A549 (cell line): Measurements from ENCODE around the gene LRRC72. TPM values are rescaled to one million over a fixed set of nuclear protein-coding genes. Genes with fewer than 3 reads are reported as not detected.

ENCODE experiments used
- ATAC-seq, 2 experiments: fragments of 200-7000 bp in 1 of 2; fragments of >200 bp in 1 of 2; cut with Nextera tagmentation in 1 of 2; cut with Tn5 transposase in 1 of 2; 3 replicates each; pipeline versions ENCODE4 v1.8.0 to v1.9.1; 2018 to 2020; ENCODE audit warnings: mild to moderate bottlenecking in 1 of 2, moderate library complexity in 1 of 2
- CTCF ChIA-PET: fragments of 300-600 bp; sonication (Branson Sonifier 250); formaldehyde crosslinking; extraction: SDS; loops from one replicate; lab custom pipeline; 2021; ENCODE audit warnings: antibody characterized with exemption, inconsistent platforms; lab: Yijun Ruan, JAX
- POLR2A ChIA-PET: fragments of 350-600 bp; formaldehyde crosslinking; extraction: SDS; loops from one replicate; lab custom pipeline; 2021; ENCODE audit warnings: antibody characterized with exemption, inconsistent platforms; lab: Yijun Ruan, JAX
- DNase-seq, 2 experiments: peaks; one replicate each; pipeline versions ENCODE4 v3.0.0 to v3.0.0-alpha.2; 2011 to 2016; ENCODE audit warnings: low read depth in 1 of 2, low spot score in 1 of 2
- FAIRE-seq: peaks from 2 replicates; lab custom pipeline; 2011; peaks lifted over from hg19 to GRCh38; lab: Jason Lieb, UNC
- H3K27ac ChIP-seq, 2 experiments: fragments of >200 bp; sonication (Bioruptor Twin); formaldehyde crosslinking; 3 replicates each; pipeline ENCODE4 v1.5.1; 2016 to 2017
- H3K4me1 ChIP-seq: fragments of >200 bp; sonication (Bioruptor Twin); formaldehyde crosslinking; 3 replicates; pipeline ENCODE4 v1.6.1; 2016
- H3K4me2 ChIP-seq: fragments of >200 bp; sonication (Bioruptor Twin); formaldehyde crosslinking; 3 replicates; pipeline ENCODE4 v1.6.1; 2016
- H3K4me3 ChIP-seq: fragments of >200 bp; sonication (Bioruptor Twin); formaldehyde crosslinking; 3 replicates; pipeline ENCODE4 v1.5.1; 2016
- H3K9me3 ChIP-seq: fragments of >200 bp; sonication (Bioruptor Twin); formaldehyde crosslinking; 3 replicates; pipeline ENCODE4 v1.6.1; 2016
- CEBPB ChIP-seq, 2 experiments: fragments of >200 bp in 1 of 2; sonication (Bioruptor Twin) in 1 of 2; formaldehyde crosslinking in 1 of 2; IDR thresholded peaks; 2 replicates each; pipeline ENCODE4 v1.6.1; 2012 to 2016
- CHD4 ChIP-seq: fragments of 200-600 bp; sonication (generic); IDR thresholded peaks from 2 replicates; pipeline ENCODE4 v1.6.1; 2016; ENCODE audit warnings: antibody characterized with exemption, mild to moderate bottlenecking, borderline replicate concordance
- CTCF ChIP-seq: fragments of >200 bp; sonication (Bioruptor Twin); formaldehyde crosslinking; IDR thresholded peaks from 3 replicates; pipeline ENCODE4 v1.5.1; 2016
- EHMT2 ChIP-seq: fragments of 200-600 bp; sonication (generic); IDR thresholded peaks from 2 replicates; pipeline ENCODE4 v1.6.1; 2016; ENCODE audit warnings: antibody characterized with exemption, low read depth, mild to moderate bottlenecking, moderate library complexity
- ESRRA ChIP-seq: fragments of 150-350 bp; IDR thresholded peaks from 2 replicates; pipeline ENCODE4 v1.6.1; 2014; ENCODE audit warnings: mild to moderate bottlenecking, low read length, borderline replicate concordance
- FOSL2 ChIP-seq, 2 experiments: fragments of 450-650 bp in 1 of 2; fragments of >200 bp in 1 of 2; sonication (Bioruptor Twin) in 1 of 2; formaldehyde crosslinking; IDR thresholded peaks; 2 replicates each; pipeline versions ENCODE4 v1.5.0 to v1.6.1; 2016 to 2020; ENCODE audit warnings: mild to moderate bottlenecking in 1 of 2, moderate library complexity in 1 of 2
- FOXS1 ChIP-seq: fragments of 250-450 bp; sonication (Bioruptor Pico); IDR thresholded peaks from 2 replicates; pipeline ENCODE4 v1.5.0; 2020; ENCODE audit warnings: mild to moderate bottlenecking, moderate library complexity
- HES2 ChIP-seq: fragments of >200 bp; sonication (Bioruptor Twin); formaldehyde crosslinking; IDR thresholded peaks from 2 replicates; pipeline ENCODE4 v1.6.1; 2016
- HOXA7 ChIP-seq: fragments of 250-450 bp; sonication (Bioruptor Pico); IDR thresholded peaks from 2 replicates; pipeline ENCODE4 v1.5.0; 2020; ENCODE audit warnings: mild to moderate bottlenecking, moderate library complexity
- HOXB5 ChIP-seq: fragments of 250-450 bp; sonication (Bioruptor Pico); IDR thresholded peaks from 2 replicates; pipeline ENCODE4 v1.5.0; 2020; ENCODE audit warnings: mild to moderate bottlenecking, moderate library complexity
- MAX ChIP-seq: IDR thresholded peaks from 2 replicates; pipeline ENCODE4 v1.6.1; 2012
- MAZ ChIP-seq: fragments of 150-350 bp; IDR thresholded peaks from 2 replicates; pipeline ENCODE4 v1.6.1; 2014; ENCODE audit warnings: antibody characterized with exemption, low read depth, low read length, borderline replicate concordance
- NFE2L2 ChIP-seq: fragments of 150-350 bp; conservative IDR thresholded peaks from 2 replicates; pipeline ENCODE4 v1.6.1; 2014; ENCODE audit warnings: low read length
- NPAS2 ChIP-seq: fragments of 250-450 bp; sonication (Bioruptor Pico); IDR thresholded peaks from 2 replicates; pipeline ENCODE4 v1.8.0; 2022; ENCODE audit warnings: mild to moderate bottlenecking, moderate library complexity, borderline replicate concordance
- NR3C1 ChIP-seq: fragments of >200 bp; sonication (Bioruptor Twin); formaldehyde crosslinking; IDR thresholded peaks from 3 replicates; pipeline ENCODE4 v1.6.1; 2017
- PBX3 ChIP-seq: IDR thresholded peaks from 2 replicates; pipeline ENCODE4 v1.6.1; 2012
- RAD21 ChIP-seq, 2 experiments: fragments of >200 bp in 1 of 2; sonication (Bioruptor Twin) in 1 of 2; formaldehyde crosslinking in 1 of 2; IDR thresholded peaks in 1 of 2; conservative IDR thresholded peaks in 1 of 2; 2 replicates in 1 of 2; 3 replicates in 1 of 2; pipeline ENCODE4 v1.6.1; 2012 to 2018; ENCODE audit warnings: inconsistent platforms in 1 of 2
- SREBF2 ChIP-seq: fragments of 450-650 bp; IDR thresholded peaks from 2 replicates; pipeline ENCODE4 v1.6.1; 2014; ENCODE audit warnings: mild to moderate bottlenecking, moderate library complexity
- TFCP2L1 ChIP-seq: fragments of 250-450 bp; sonication (Bioruptor Pico); IDR thresholded peaks from 2 replicates; pipeline ENCODE4 v1.5.0; 2021; ENCODE audit warnings: mild to moderate bottlenecking
- TP53 ChIP-seq: fragments of 250-450 bp; sonication (Bioruptor Pico); IDR thresholded peaks from 2 replicates; pipeline ENCODE4 v1.5.0; 2021; ENCODE audit warnings: mild to moderate bottlenecking, moderate library complexity
- ZC3H11A ChIP-seq: fragments of 450-650 bp; IDR thresholded peaks from 2 replicates; pipeline ENCODE4 v1.6.1; 2014; ENCODE audit warnings: antibody characterized with exemption, mild to moderate bottlenecking
- ZFP36 ChIP-seq: fragments of 450-650 bp; IDR thresholded peaks from 2 replicates; pipeline ENCODE4 v1.6.1; 2014; ENCODE audit warnings: borderline replicate concordance; ENCODE audit not compliant: partially characterized antibody
- WGBS: methylation state at CpG from one replicate; pipeline ENCODE4 v1.1.6; 2017; ENCODE audit errors: missing lambda C conversion rate; 5-methylcytosine and 5-hydroxymethylcytosine counted together
- polyA plus RNA-seq, 4 experiments: library from polyadenylated mRNA; depleted of rRNA in 3 of 4; stranded (reverse); fragments of >200 nt; fragmentation: RNase III in 1 of 4; extraction: RNeasy Plus Mini Kit Qiagen cat#74134 plus additional on column Dnase treatment in 1 of 4; gene quantifications; 2 replicates in 3 of 4; 3 replicates in 1 of 4; pipeline ENCODE4 v1.2.3, GENCODE V29; 2011 to 2017

The LRRC72 gene
- polyA plus RNA-seq, 2 of the 4 experiments (the other 2 are of a cell fraction) = not detected

GRCh38 chr7:16514271-16514670 lies 12.4 kb upstream of the LRRC72 start:
- H3K9me3 ChIP-seq = no peaks in the 10 kb centered on the region
- no peak overlapping the region for H3K4me3 ChIP-seq
- WGBS = 90% methylated on average over 1 of the region's 1 CpG
- ChIA-PET CTCF (interaction anchor here (0.9 kb wide), 1 partner anchor 82 kb away, joined by 3 read pairs; no protein-coding TSS in a partner anchor), POLR2A (no interaction called here)
- H3K27ac ChIP-seq = no peak overlapping the region
- H3K4me1 ChIP-seq = no peaks in the 10 kb centered on the region
- DNase-seq = no peak
- no peak for ATAC-seq
- no peak overlapping the region for H3K4me2 ChIP-seq
- TF ChIP-seq CTCF = no peak
- TF ChIP-seq HES2 = no peak
- no peak for TF ChIP-seq CHD4
- no peak for TF ChIP-seq FOXS1 (CRISPR knock-in tag)
- TF ChIP-seq ESRRA = no peak
- no peak for TF ChIP-seq TFCP2L1 (CRISPR knock-in tag)
- no peak for TF ChIP-seq MAZ
- no peak for TF ChIP-seq HOXA7 (CRISPR knock-in tag)
- no peak for FAIRE-seq

GRCh38 chr7:16514729-16515128 lies 11.9 kb upstream of the LRRC72 start:
- ChIA-PET CTCF (no interaction called here), POLR2A (no interaction called here)
- DNase-seq (no peak), ATAC-seq (no peak), FAIRE-seq (no peak)
- no peak overlapping the region for H3K4me2 ChIP-seq
- no peak overlapping the region for H3K4me3 ChIP-seq
- no peak for TF ChIP-seq TP53 (CRISPR knock-in tag)
- TF ChIP-seq ESRRA = no peak
- TF ChIP-seq MAX = no peak
- TF ChIP-seq EHMT2 = no peak
- no peak for TF ChIP-seq FOXS1 (CRISPR knock-in tag)
- no peak for TF ChIP-seq ZC3H11A
- no peak for TF ChIP-seq ZFP36
- TF ChIP-seq NPAS2 (CRISPR knock-in tag) = no peak
- TF ChIP-seq SREBF2 = no peak
- TF ChIP-seq HOXA7 (CRISPR knock-in tag) = no peak
- no peak for TF ChIP-seq TFCP2L1 (CRISPR knock-in tag)
- TF ChIP-seq NFE2L2 = no peak
- TF ChIP-seq CEBPB (IDR thresholded peaks at IDR 0.05) = no peak
- TF ChIP-seq FOSL2 (IDR thresholded peaks at IDR 0.05) = no peak
- TF ChIP-seq FOSL2 (CRISPR knock-in tag; IDR thresholded peaks at IDR 0.05) = no peak
- no peak for TF ChIP-seq NR3C1
- TF ChIP-seq PBX3 = no peak
- TF ChIP-seq HOXB5 (CRISPR knock-in tag) = no peak
- TF ChIP-seq RAD21 (conservative IDR thresholded peaks at IDR 0.05 in 1 of 2, IDR thresholded peaks at IDR 0.05 in 1 of 2) = no peak
- no peak overlapping the region for H3K27ac ChIP-seq
- H3K4me1 ChIP-seq = no peaks in the 10 kb centered on the region
- H3K9me3 ChIP-seq = no peaks in the 10 kb centered on the region
